Measurements from ENCODE around the gene NCAN.

Gene NCAN

DNA sequence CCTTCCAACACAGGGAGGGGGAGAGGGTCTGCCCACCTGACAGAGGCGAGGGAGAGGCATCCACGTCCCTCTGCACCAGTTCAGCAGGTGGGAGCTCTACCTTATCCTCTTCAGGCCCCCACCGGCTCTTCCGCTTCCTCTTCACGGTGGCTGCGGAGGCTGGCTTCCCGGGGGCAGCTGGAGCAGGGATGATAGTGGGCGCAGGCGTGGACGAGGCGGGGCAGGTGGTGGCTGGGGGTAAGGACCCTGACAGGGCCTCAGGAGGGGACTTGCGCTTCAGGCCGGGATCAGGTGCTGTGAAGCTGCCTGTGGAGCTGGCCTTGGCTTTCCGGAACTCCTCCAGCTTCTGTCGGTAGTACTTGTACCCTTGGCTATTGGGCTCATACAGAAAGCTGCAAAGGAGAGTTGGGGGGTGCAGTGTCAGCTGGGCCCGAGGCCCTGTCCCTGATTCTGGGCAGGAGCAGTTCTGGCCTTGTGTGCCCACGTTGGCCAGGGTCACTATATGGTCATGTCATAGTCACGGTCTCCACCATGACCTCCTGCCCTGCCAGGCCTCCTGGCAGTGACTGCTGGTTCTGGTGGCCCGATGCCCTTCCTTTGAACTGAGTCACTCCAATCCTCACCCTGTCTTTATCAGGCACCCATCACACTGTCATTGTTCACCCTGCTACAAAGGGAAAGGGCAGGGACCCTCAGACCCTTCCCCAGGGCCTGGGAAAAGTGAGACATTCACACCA, 85.4 kb downstream of the NCAN start:
- TF ChIP-seq, protein P1, sequence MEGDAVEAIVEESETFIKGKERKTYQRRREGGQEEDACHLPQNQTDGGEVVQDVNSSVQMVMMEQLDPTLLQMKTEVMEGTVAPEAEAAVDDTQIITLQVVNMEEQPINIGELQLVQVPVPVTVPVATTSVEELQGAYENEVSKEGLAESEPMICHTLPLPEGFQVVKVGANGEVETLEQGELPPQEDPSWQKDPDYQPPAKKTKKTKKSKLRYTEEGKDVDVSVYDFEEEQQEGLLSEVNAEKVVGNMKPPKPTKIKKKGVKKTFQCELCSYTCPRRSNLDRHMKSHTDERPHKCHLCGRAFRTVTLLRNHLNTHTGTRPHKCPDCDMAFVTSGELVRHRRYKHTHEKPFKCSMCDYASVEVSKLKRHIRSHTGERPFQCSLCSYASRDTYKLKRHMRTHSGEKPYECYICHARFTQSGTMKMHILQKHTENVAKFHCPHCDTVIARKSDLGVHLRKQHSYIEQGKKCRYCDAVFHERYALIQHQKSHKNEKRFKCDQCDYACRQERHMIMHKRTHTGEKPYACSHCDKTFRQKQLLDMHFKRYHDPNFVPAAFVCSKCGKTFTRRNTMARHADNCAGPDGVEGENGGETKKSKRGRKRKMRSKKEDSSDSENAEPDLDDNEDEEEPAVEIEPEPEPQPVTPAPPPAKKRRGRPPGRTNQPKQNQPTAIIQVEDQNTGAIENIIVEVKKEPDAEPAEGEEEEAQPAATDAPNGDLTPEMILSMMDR (IDR thresholded peaks at IDR 0.05; ENCODE audit: low read depth, low read length), result no peak
- no peak overlapping the region for H3K4me3 ChIP-seq (ENCODE audit: low read depth, low read length)

DNA sequence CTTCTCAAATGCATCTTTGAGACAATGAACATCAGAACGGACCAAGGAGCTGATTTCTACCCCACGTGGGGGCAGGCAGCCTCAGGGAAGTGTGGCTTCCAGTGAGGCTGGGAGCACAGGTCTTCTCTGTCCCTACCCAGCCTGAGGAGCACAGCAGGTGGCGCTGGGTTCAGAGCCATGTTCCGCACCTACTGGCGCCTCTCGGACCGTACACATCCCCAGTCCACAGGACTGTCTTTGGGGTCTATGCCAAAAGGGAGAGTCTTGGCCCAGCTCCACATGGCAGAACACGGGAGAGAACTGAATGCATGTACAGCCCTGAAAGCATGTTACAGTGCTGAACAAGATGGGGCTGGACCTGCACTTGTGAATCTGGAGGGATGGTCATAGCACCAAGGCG, 86.0 kb downstream of the NCAN start:
- TF ChIP-seq, protein P1 (IDR thresholded peaks at IDR 0.05; ENCODE audit: low read depth, low read length), result no peak
- H3K4me3 ChIP-seq (ENCODE audit: low read depth, low read length), result no peak overlapping the region

DNA sequence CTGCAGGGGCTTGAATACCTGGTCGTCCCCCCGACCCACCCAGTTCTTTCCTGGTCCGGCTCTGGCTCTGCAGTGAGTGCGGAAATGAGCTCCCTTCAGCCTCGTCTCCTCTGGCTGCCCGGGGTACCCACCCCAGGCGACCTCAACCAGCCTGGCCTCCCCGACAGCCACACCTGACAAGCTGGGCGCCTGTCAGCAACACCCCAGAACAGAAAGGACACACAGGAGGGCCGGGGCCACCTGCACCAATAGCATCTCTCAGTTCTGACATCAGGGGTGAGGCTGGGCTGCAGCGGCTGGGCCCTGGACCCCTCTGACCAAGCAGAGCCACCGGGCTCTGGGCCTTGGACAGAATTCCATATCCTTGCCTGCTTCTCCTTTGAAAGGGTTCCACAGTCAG, 88.9 kb downstream of the NCAN start:
- H3K4me3 ChIP-seq (ENCODE audit: low read depth, low read length), result no peak overlapping the region
- TF ChIP-seq, protein P1 (IDR thresholded peaks at IDR 0.05; ENCODE audit: low read depth, low read length), result no peak

Measured in WI38 (cell line).